ENCODE measurements around the gene SLC9A8. TPM values are rescaled to one million over a fixed set of nuclear protein-coding genes. Genes with fewer than 3 reads are reported as not detected.

Gene SLC9A8
- total and polyA plus RNA-seq, 2 experiments from 2014 or later = 4.2 to 5.0 TPM

DNA sequence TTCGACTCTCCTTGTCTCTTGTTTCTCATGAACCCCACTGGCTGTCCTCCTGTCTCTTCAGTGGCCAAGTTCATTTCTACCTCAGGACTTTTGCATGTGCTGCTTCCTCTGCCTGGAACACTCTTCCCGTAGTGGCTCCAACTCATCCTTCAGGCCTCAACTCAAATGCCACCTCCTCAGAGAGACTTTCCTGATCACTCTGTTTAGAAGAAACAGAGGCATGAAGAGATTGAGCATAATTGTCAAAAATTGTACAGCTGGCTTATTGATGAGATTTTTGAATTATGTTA lies 17.5 kb upstream of the SLC9A8 start:
- in situ Hi-C loops (cut with MboI) = no loop called here

GRCh38 chr20:49796600-49797343 lies 15.9 kb upstream of the SLC9A8 start:
- H3K4me1 ChIP-seq (ENCODE audit: insufficient read depth) = no peaks in the 10 kb centered on the region
- H2AFZ ChIP-seq = 0 out of 2 replicates have a peak overlapping the region, but pooled peaks have one; percentile 24
- no peaks in the 10 kb centered on the region for H3K27me3 ChIP-seq (replicated peaks; ENCODE audit: insufficient read depth)
- 47 to 57% methylated on average over 8 of the region's 8 CpGs for WGBS, 2 experiments (ENCODE audit: low coverage in 1 of 2, low lambda C conversion rate in 2 of 2, missing lambda C conversion rate in 2 of 2)
- no peaks in the 10 kb centered on the region for H3K9me2 ChIP-seq (ENCODE audit: insufficient read depth)
- in situ Hi-C loops (cut with MboI) = no loop called here
- no peak for DNase-seq
- no peaks in the 10 kb centered on the region for H4K20me1 ChIP-seq (ENCODE audit: insufficient read depth)
- TF ChIP-seq EZH2 (IDR thresholded peaks at IDR 0.05; ENCODE audit: insufficient read depth, poor library complexity, severe bottlenecking) (no peak), EZH2phosphoT487 (IDR thresholded peaks at IDR 0.05; ENCODE audit: insufficient read depth, low read depth) (no peak)
- no peaks in the 10 kb centered on the region for H3K9me3 ChIP-seq (ENCODE audit: low read depth)
- H3K27ac ChIP-seq = no peak overlapping the region
- H3K36me3 ChIP-seq (ENCODE audit: low read depth) = no peaks in the 10 kb centered on the region
- no peaks in the 10 kb centered on the region for H3F3A ChIP-seq (ENCODE audit: insufficient read depth)
- no peak overlapping the region for H3K4me2 ChIP-seq (ENCODE audit: unreplicated experiment)
- no peak overlapping the region for H3K9ac ChIP-seq
- no peak overlapping the region for H3K4me3 ChIP-seq
- H3K79me2 ChIP-seq (ENCODE audit: insufficient read depth) = no peaks in the 10 kb centered on the region

More for the DNA sequence above, 17.5 kb upstream of the SLC9A8 start:
- TF ChIP-seq EZH2 (IDR thresholded peaks at IDR 0.05; ENCODE audit: insufficient read depth, poor library complexity, severe bottlenecking) (no peak), EZH2phosphoT487 (IDR thresholded peaks at IDR 0.05; ENCODE audit: insufficient read depth, low read depth) (no peak)
- H2AFZ ChIP-seq = no peak overlapping the region
- no peaks in the 10 kb centered on the region for H3K36me3 ChIP-seq (ENCODE audit: low read depth)
- H3K4me1 ChIP-seq (ENCODE audit: insufficient read depth) = no peaks in the 10 kb centered on the region
- H3K9ac ChIP-seq = no peak overlapping the region
- no peaks in the 10 kb centered on the region for H4K20me1 ChIP-seq (ENCODE audit: insufficient read depth)
- 88 to 91% methylated on average over 2 of the region's 2 CpGs for WGBS, 2 experiments (ENCODE audit: low coverage in 1 of 2, low lambda C conversion rate in 2 of 2, missing lambda C conversion rate in 2 of 2)
- H3K4me3 ChIP-seq = no peak overlapping the region
- no peak overlapping the region for H3K4me2 ChIP-seq (ENCODE audit: unreplicated experiment)
- H3K9me3 ChIP-seq (ENCODE audit: low read depth) = no peaks in the 10 kb centered on the region
- H3K79me2 ChIP-seq (ENCODE audit: insufficient read depth) = no peaks in the 10 kb centered on the region
- H3K27ac ChIP-seq = no peak overlapping the region
- H3F3A ChIP-seq (ENCODE audit: insufficient read depth) = no peaks in the 10 kb centered on the region
- no peaks in the 10 kb centered on the region for H3K9me2 ChIP-seq (ENCODE audit: insufficient read depth)
- no peak for DNase-seq
- H3K27me3 ChIP-seq (replicated peaks; ENCODE audit: insufficient read depth) = no peaks in the 10 kb centered on the region

- Histone ChIP-seq H3K9ac (no peak overlapping the region), H3K27me3 (replicated peaks; ENCODE audit: insufficient read depth) (no peaks in the 10 kb centered on the region), H3K4me3 (no peak overlapping the region), H3K4me1 (ENCODE audit: insufficient read depth) (no peaks in the 10 kb centered on the region), H3F3A (ENCODE audit: insufficient read depth) (no peaks in the 10 kb centered on the region), H3K36me3 (ENCODE audit: low read depth) (no peaks in the 10 kb centered on the region), H3K9me3 (ENCODE audit: low read depth) (no peaks in the 10 kb centered on the region), H3K79me2 (ENCODE audit: insufficient read depth) (no peaks in the 10 kb centered on the region), H2AFZ (0 out of 2 replicates have a peak overlapping the region, but pooled peaks have one; percentile 24), H3K27ac (no peak overlapping the region), H4K20me1 (ENCODE audit: insufficient read depth) (no peaks in the 10 kb centered on the region), H3K9me2 (ENCODE audit: insufficient read depth) (no peaks in the 10 kb centered on the region), H3K4me2 (ENCODE audit: unreplicated experiment) (no peak overlapping the region)
- TF ChIP-seq EZH2 (IDR thresholded peaks at IDR 0.05; ENCODE audit: insufficient read depth, poor library complexity, severe bottlenecking) (no peak), EZH2phosphoT487 (IDR thresholded peaks at IDR 0.05; ENCODE audit: insufficient read depth, low read depth) (no peak)
- in situ Hi-C loops (cut with MboI) = no loop called here
- no peak for DNase-seq
- 16 to 21% methylated on average over 6 of the region's 6 CpGs for WGBS, 2 experiments (ENCODE audit: low coverage in 1 of 2, low lambda C conversion rate in 2 of 2, missing lambda C conversion rate in 2 of 2)
Observed at GRCh38 chr20:49797344-49797615, 15.3 kb upstream of the SLC9A8 start.

DNA sequence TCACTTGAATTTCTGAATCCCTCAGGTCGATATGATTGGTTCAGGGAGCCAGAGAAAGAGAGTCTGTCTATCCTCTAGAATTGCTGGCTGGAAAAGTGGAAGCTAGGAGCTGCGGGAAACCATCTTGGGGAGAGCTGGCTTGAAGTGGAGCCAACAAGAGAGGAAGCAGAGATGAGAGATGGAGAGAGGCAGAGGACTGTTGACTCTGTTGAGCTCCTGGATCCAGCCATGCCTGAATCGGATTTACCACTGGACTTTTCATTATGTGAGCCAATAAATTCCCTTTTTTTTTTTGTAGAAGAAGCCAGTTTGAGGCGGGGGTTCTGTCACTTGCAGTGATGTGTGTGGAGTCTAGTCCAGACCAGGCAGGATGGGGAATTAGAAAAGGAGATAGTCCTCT lies 13.9 kb upstream of the SLC9A8 start:
- DNase-seq = no peak
- no peaks in the 10 kb centered on the region for H3K79me2 ChIP-seq (ENCODE audit: insufficient read depth)
- no peaks in the 10 kb centered on the region for H3K9me3 ChIP-seq (ENCODE audit: low read depth)
- no peak overlapping the region for H2AFZ ChIP-seq
- H3K27ac ChIP-seq = no peak overlapping the region
- no peaks in the 10 kb centered on the region for H3K36me3 ChIP-seq (ENCODE audit: low read depth)
- no peak overlapping the region for H3K4me2 ChIP-seq (ENCODE audit: unreplicated experiment)
- in situ Hi-C loops (cut with MboI) = no loop called here
- no peak overlapping the region for H3K4me3 ChIP-seq
- no peaks in the 10 kb centered on the region for H3K9me2 ChIP-seq (ENCODE audit: insufficient read depth)
- no peak for TF ChIP-seq EZH2 (IDR thresholded peaks at IDR 0.05; ENCODE audit: insufficient read depth, poor library complexity, severe bottlenecking)
- TF ChIP-seq EZH2phosphoT487 (IDR thresholded peaks at IDR 0.05; ENCODE audit: insufficient read depth, low read depth) = no peak
- H4K20me1 ChIP-seq (ENCODE audit: insufficient read depth) = no peaks in the 10 kb centered on the region
- H3K27me3 ChIP-seq (replicated peaks; ENCODE audit: insufficient read depth) = no peaks in the 10 kb centered on the region
- H3K9ac ChIP-seq = no peak overlapping the region
- no peaks in the 10 kb centered on the region for H3K4me1 ChIP-seq (ENCODE audit: insufficient read depth)
- 50 to 53% methylated on average over 4 of the region's 4 CpGs for WGBS, 2 experiments (ENCODE audit: low coverage in 1 of 2, low lambda C conversion rate in 2 of 2, missing lambda C conversion rate in 2 of 2)
- H3F3A ChIP-seq (ENCODE audit: insufficient read depth) = no peaks in the 10 kb centered on the region

- in situ Hi-C loops (cut with MboI) = no loop called here
- no peak for DNase-seq
- Histone ChIP-seq H3K36me3 (ENCODE audit: low read depth) (no peaks in the 10 kb centered on the region), H4K20me1 (ENCODE audit: insufficient read depth) (no peaks in the 10 kb centered on the region), H3K79me2 (ENCODE audit: insufficient read depth) (no peaks in the 10 kb centered on the region), H3K27me3 (replicated peaks; ENCODE audit: insufficient read depth) (no peaks in the 10 kb centered on the region), H2AFZ (no peak overlapping the region), H3K4me1 (ENCODE audit: insufficient read depth) (no peaks in the 10 kb centered on the region), H3K9me3 (ENCODE audit: low read depth) (no peaks in the 10 kb centered on the region), H3K9me2 (ENCODE audit: insufficient read depth) (no peaks in the 10 kb centered on the region), H3K4me3 (no peak overlapping the region), H3K9ac (no peak overlapping the region), H3K4me2 (ENCODE audit: unreplicated experiment) (no peak overlapping the region), H3K27ac (no peak overlapping the region), H3F3A (ENCODE audit: insufficient read depth) (no peaks in the 10 kb centered on the region)
- 87 to 90% methylated on average over 8 of the region's 8 CpGs for WGBS, 2 experiments (ENCODE audit: low coverage in 1 of 2, low lambda C conversion rate in 2 of 2, missing lambda C conversion rate in 2 of 2)
- TF ChIP-seq EZH2 (IDR thresholded peaks at IDR 0.05; ENCODE audit: insufficient read depth, poor library complexity, severe bottlenecking) (no peak), EZH2phosphoT487 (IDR thresholded peaks at IDR 0.05; ENCODE audit: insufficient read depth, low read depth) (no peak)
Observed at GRCh38 chr20:49799698-49800097, 12.9 kb upstream of the SLC9A8 start.
